HepG2 (cell line): ENCODE measurements around the gene DTYMK. TPM values are rescaled to one million over a fixed set of nuclear protein-coding genes. Genes with fewer than 3 reads are reported as not detected.
A peak's percentile ranks its signal among the peaks of the same experiment; 100 is the strongest.

Experiments used
- ATF7-NPFF ChIP-seq: sonication (generic); formaldehyde crosslinking; IDR thresholded peaks from 2 replicates; pipeline ENCODE4 v1.8.1; 2023; ENCODE audit warnings: mild to moderate bottlenecking, low read depth, missing genetic modification reagents, moderate library complexity
- BORCS8-MEF2B ChIP-seq: sonication (generic); formaldehyde crosslinking; IDR thresholded peaks from 2 replicates; pipeline ENCODE4 v1.8.0; 2022; ENCODE audit warnings: mild to moderate bottlenecking, missing genetic modification reagents
- CENPX ChIP-seq: sonication (generic); formaldehyde crosslinking; IDR thresholded peaks from 2 replicates; pipeline ENCODE4 v1.9.0; 2021; ENCODE audit warnings: mild to moderate bottlenecking, missing genetic modification reagents, moderate library complexity
- DMTF1 ChIP-seq: sonication (generic); formaldehyde crosslinking; IDR thresholded peaks from 2 replicates; pipeline ENCODE4 v1.4.0; 2020; ENCODE audit warnings: mild to moderate bottlenecking, missing genetic modification reagents
- KDM5A ChIP-seq: fragments of 200-600 bp; sonication (generic); IDR thresholded peaks from 2 replicates; pipeline ENCODE4 v1.7.0; 2018; ENCODE audit warnings: antibody characterized with exemption, mild to moderate bottlenecking, low read length, borderline replicate concordance
- KDM5B ChIP-seq: sonication (generic); formaldehyde crosslinking; IDR thresholded peaks from 2 replicates; pipeline ENCODE4 v1.4.0; 2020; ENCODE audit warnings: missing genetic modification reagents, mild to moderate bottlenecking, borderline replicate concordance
- MTA1 ChIP-seq: sonication (generic); formaldehyde crosslinking; IDR thresholded peaks from 2 replicates; pipeline ENCODE4 v1.4.0; 2020; ENCODE audit warnings: missing genetic modification reagents, mild to moderate bottlenecking, borderline replicate concordance
- MTERF4 ChIP-seq: sonication (generic); formaldehyde crosslinking; IDR thresholded peaks from 2 replicates; pipeline ENCODE4 v1.8.0; 2023; ENCODE audit warnings: mild to moderate bottlenecking, missing genetic modification reagents
- NFKBIZ ChIP-seq: IDR thresholded peaks from 2 replicates; pipeline ENCODE4 v1.6.1; 2018; ENCODE audit warnings: missing genetic modification reagents, missing compliant biosample characterization
- SAP130 ChIP-seq: IDR thresholded peaks from 2 replicates; pipeline ENCODE4 v1.6.1; 2016; ENCODE audit warnings: low read depth
- TGIF2 ChIP-seq: IDR thresholded peaks from 2 replicates; pipeline ENCODE4 v1.6.1; 2016; ENCODE audit warnings: control low read depth, missing compliant biosample characterization
- ZBTB7A ChIP-seq: sonication (generic); formaldehyde crosslinking; IDR thresholded peaks from 2 replicates; pipeline ENCODE4 v1.8.0; 2022; ENCODE audit warnings: mild to moderate bottlenecking, missing genetic modification reagents
- ZNF251 ChIP-seq: sonication (generic); formaldehyde crosslinking; IDR thresholded peaks from 2 replicates; pipeline ENCODE4 v1.9.0; 2021; ENCODE audit warnings: mild to moderate bottlenecking, missing genetic modification reagents
- ZNF317 ChIP-seq: sonication (generic); formaldehyde crosslinking; IDR thresholded peaks from 2 replicates; pipeline ENCODE4 v1.5.0; 2020; ENCODE audit warnings: mild to moderate bottlenecking, missing genetic modification reagents
- ZNF33B ChIP-seq: sonication (generic); formaldehyde crosslinking; IDR thresholded peaks from 2 replicates; pipeline ENCODE4 v1.5.1; 2020; ENCODE audit warnings: mild to moderate bottlenecking, missing genetic modification reagents
- ZNF576 ChIP-seq: sonication (generic); formaldehyde crosslinking; IDR thresholded peaks from 2 replicates; pipeline ENCODE4 v1.4.0; 2020; ENCODE audit warnings: mild to moderate bottlenecking, missing genetic modification reagents
- ZNF605 ChIP-seq: sonication (generic); formaldehyde crosslinking; IDR thresholded peaks from 2 replicates; pipeline ENCODE4 v1.8.0; 2022; ENCODE audit warnings: mild to moderate bottlenecking, missing genetic modification reagents
- ZNF713 ChIP-seq: sonication (generic); formaldehyde crosslinking; IDR thresholded peaks from 2 replicates; pipeline ENCODE4 v1.4.0; 2020; ENCODE audit warnings: mild to moderate bottlenecking, missing genetic modification reagents
- ZNF768 ChIP-seq: sonication (generic); formaldehyde crosslinking; IDR thresholded peaks from 2 replicates; pipeline ENCODE4 v1.4.0; 2020; ENCODE audit warnings: missing genetic modification reagents
- ZSCAN30 ChIP-seq: sonication (generic); formaldehyde crosslinking; IDR thresholded peaks from 2 replicates; pipeline ENCODE4 v1.5.0; 2020; ENCODE audit warnings: mild to moderate bottlenecking, missing genetic modification reagents
- polyA plus RNA-seq, 8 experiments: library from polyadenylated mRNA; depleted of rRNA in 3 of 8; stranded (reverse) in 7 of 8; unstranded in 1 of 8; fragments of >200 nt; fragmentation: Illumina TruSeq in 4 of 8; extraction: Trizol in 4 of 8; gene quantifications; 2 replicates each; pipeline versions ENCODE4 v1.2.1 to v1.2.3, GENCODE V29; 2011 to 2016; ENCODE audit warnings: low read depth in 4 of 8, missing spikeins in 1 of 8, mixed read lengths in 1 of 8; ENCODE audit not compliant: insufficient read depth in 1 of 8
- total RNA-seq, 5 experiments: library from RNA; depleted of rRNA; stranded (reverse); fragments of >200 nt; fragmentation: Illumina TruSeq; extraction: Trizol; gene quantifications; 2 replicates each; pipeline ENCODE4 v1.2.3, GENCODE V29; 2016; ENCODE audit warnings: low read depth in 1 of 5
- TF ChIP-seq, protein P1 (sequence below): IDR thresholded peaks from 2 replicates; pipeline ENCODE4 v1.6.1; 2016; ENCODE audit warnings: low read depth, control low read depth
- TF ChIP-seq, protein P2 (sequence below): sonication (generic); formaldehyde crosslinking; IDR thresholded peaks from 2 replicates; pipeline ENCODE4 v1.5.0; 2020; ENCODE audit warnings: mild to moderate bottlenecking, missing genetic modification reagents

DTYMK gene
- total and polyA plus RNA-seq, 2 of the 13 experiments (the other 11 are each of a cell fraction or from before 2014, with no cell fraction given): 57.5 to 134 TPM

GRCh38 chr2:241701399-241702154, 15.0 kb upstream of the DTYMK start, which contains the start of gene ING5 (continued):
- TF ChIP-seq KDM5A (peak; percentile 57; the same call in 1 of the 2 replicates), ZNF317 (CRISPR knock-in tag) (0 out of 2 replicates have a peak, but pooled peaks have one; percentile 82), ZNF251 (peak; percentile 82; the same call in 1 of the 2 replicates), MTA1 (peak; percentile 51; the same call in 1 of the 2 replicates), CENPX (CRISPR knock-in tag) (no peak), ZNF33B (CRISPR knock-in tag) (peak; percentile 43; the same call in 1 of the 2 replicates), SAP130 (CRISPR knock-in tag) (peak; percentile 89), ZSCAN30 (0 out of 2 replicates have a peak, but pooled peaks have one; percentile 65), MTERF4 (CRISPR knock-in tag) (peak; percentile 91), ZNF713 (CRISPR knock-in tag) (peak; percentile 64; the same call in 1 of the 2 replicates), ZNF605 (CRISPR knock-in tag) (no peak), ZNF576 (CRISPR knock-in tag) (peak; percentile 86; the same call in 1 of the 2 replicates), ZNF768 (CRISPR knock-in tag) (peak; percentile 49), ZBTB7A (CRISPR knock-in tag) (peak; percentile 75; the same call in 1 of the 2 replicates), NFKBIZ (CRISPR knock-in tag) (no peak), TGIF2 (CRISPR knock-in tag) (peak; percentile 91), ATF7-NPFF (CRISPR knock-in tag) (peak; percentile 97), DMTF1 (CRISPR knock-in tag) (0 out of 2 replicates have a peak, but pooled peaks have one; percentile 67), KDM5B (CRISPR knock-in tag) (peak; percentile 96), BORCS8-MEF2B (CRISPR knock-in tag) (peak; percentile 90)
- TF ChIP-seq, protein P1, sequence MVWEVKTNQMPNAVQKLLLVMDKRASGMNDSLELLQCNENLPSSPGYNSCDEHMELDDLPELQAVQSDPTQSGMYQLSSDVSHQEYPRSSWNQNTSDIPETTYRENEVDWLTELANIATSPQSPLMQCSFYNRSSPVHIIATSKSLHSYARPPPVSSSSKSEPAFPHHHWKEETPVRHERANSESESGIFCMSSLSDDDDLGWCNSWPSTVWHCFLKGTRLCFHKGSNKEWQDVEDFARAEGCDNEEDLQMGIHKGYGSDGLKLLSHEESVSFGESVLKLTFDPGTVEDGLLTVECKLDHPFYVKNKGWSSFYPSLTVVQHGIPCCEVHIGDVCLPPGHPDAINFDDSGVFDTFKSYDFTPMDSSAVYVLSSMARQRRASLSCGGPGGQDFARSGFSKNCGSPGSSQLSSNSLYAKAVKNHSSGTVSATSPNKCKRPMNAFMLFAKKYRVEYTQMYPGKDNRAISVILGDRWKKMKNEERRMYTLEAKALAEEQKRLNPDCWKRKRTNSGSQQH (CRISPR knock-in tag): no peak; the same call in 1 of the 2 replicates
- TF ChIP-seq, protein P2, sequence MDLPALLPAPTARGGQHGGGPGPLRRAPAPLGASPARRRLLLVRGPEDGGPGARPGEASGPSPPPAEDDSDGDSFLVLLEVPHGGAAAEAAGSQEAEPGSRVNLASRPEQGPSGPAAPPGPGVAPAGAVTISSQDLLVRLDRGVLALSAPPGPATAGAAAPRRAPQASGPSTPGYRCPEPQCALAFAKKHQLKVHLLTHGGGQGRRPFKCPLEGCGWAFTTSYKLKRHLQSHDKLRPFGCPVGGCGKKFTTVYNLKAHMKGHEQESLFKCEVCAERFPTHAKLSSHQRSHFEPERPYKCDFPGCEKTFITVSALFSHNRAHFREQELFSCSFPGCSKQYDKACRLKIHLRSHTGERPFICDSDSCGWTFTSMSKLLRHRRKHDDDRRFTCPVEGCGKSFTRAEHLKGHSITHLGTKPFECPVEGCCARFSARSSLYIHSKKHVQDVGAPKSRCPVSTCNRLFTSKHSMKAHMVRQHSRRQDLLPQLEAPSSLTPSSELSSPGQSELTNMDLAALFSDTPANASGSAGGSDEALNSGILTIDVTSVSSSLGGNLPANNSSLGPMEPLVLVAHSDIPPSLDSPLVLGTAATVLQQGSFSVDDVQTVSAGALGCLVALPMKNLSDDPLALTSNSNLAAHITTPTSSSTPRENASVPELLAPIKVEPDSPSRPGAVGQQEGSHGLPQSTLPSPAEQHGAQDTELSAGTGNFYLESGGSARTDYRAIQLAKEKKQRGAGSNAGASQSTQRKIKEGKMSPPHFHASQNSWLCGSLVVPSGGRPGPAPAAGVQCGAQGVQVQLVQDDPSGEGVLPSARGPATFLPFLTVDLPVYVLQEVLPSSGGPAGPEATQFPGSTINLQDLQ (CRISPR knock-in tag): peak; percentile 55; the same call in 1 of the 2 replicates
